Spleen (tissue), 11 donors: ENCODE measurements around the gene SUSD3. TPM values are rescaled to one million over a fixed set of nuclear protein-coding genes. Genes with fewer than 3 reads are reported as not detected.

Experiments used
- DNase-seq: peaks from one replicate; pipeline ENCODE4 v3.0.0-alpha.2; 2020
- H3K27ac ChIP-seq, 8 donors: fragments of 200-600 bp; sonication (generic) in 7 of 8; 1 replicate in 4 of 8; 2 replicates in 4 of 8; pipeline versions ENCODE4 v1.5.0 to v1.8.0; 2016 to 2021; ENCODE audit warnings: inconsistent platforms in 4 of 8, mild to moderate bottlenecking in 4 of 8, moderate library complexity in 1 of 8
- H3K27me3 ChIP-seq, 7 donors: fragments of 200-600 bp; sonication (generic) in 6 of 7; replicated peaks in 1 of 7; 1 replicate in 4 of 7; 2 replicates in 3 of 7; pipeline versions ENCODE4 v1.5.0 to v1.8.0; 2016 to 2021; ENCODE audit warnings: inconsistent platforms in 3 of 7, mild to moderate bottlenecking in 1 of 7
- H3K36me3 ChIP-seq, 6 donors: fragments of 200-600 bp; sonication (generic) in 5 of 6; 1 replicate in 4 of 6; 2 replicates in 2 of 6; pipeline versions ENCODE4 v1.5.0 to v1.8.0; 2016 to 2021; ENCODE audit warnings: inconsistent platforms in 2 of 6
- H3K4me1 ChIP-seq, 6 donors: fragments of 200-600 bp; sonication (generic) in 5 of 6; 1 replicate in 3 of 6; 2 replicates in 3 of 6; pipeline versions ENCODE4 v1.5.0 to v1.8.0; 2016 to 2021; ENCODE audit warnings: inconsistent platforms in 3 of 6
- H3K4me3 ChIP-seq, 8 donors: fragments of 200-600 bp; sonication (generic) in 7 of 8; 1 replicate in 4 of 8; 2 replicates in 4 of 8; pipeline versions ENCODE4 v1.5.0 to v1.8.0; 2016 to 2021; ENCODE audit warnings: inconsistent platforms in 4 of 8, mild to moderate bottlenecking in 4 of 8, moderate library complexity in 2 of 8
- H3K9me3 ChIP-seq, 8 donors: fragments of 200-600 bp; sonication (generic) in 7 of 8; 1 replicate in 4 of 8; 2 replicates in 4 of 8; pipeline versions ENCODE4 v1.5.0 to v1.8.0; 2016 to 2021; ENCODE audit warnings: inconsistent platforms in 4 of 8
- CTCF ChIP-seq, 11 experiments: fragments of 200-600 bp in 7 of 11; fragments of 450-650 bp in 4 of 11; sonication (generic) in 4 of 11; IDR thresholded peaks in 8 of 11; conservative IDR thresholded peaks in 3 of 11; 1 replicate in 7 of 11; 2 replicates in 4 of 11; pipeline versions ENCODE4 v1.4.0 to v1.8.0; 2016 to 2021; ENCODE audit warnings: antibody characterized with exemption in 11 of 11, inconsistent platforms in 4 of 11, mild to moderate bottlenecking in 1 of 11
- POLR2A ChIP-seq, 3 donors: fragments of 450-650 bp; IDR thresholded peaks; one replicate each; pipeline ENCODE4 v1.5.1; 2017; ENCODE audit warnings: antibody characterized with exemption in 3 of 3, mild to moderate bottlenecking in 1 of 3
- POLR2AphosphoS5 ChIP-seq, 3 donors: sonication (generic); formaldehyde crosslinking; IDR thresholded peaks; one replicate each; pipeline ENCODE4 v1.5.1; 2017; ENCODE audit warnings: antibody characterized with exemption in 3 of 3
- WGBS, 5 donors: extraction: QIAGEN DNeasy Blood & Tissue Kit in 3 of 5; methylation state at CpG; one replicate each; pipeline versions ENCODE4 v1.1.5 to v1.1.7; 2013 to 2018; 5-methylcytosine and 5-hydroxymethylcytosine counted together
- intact Hi-C: fragments of 100-400 bp; cut with DNase I; formaldehyde crosslinking; loops from one replicate; pipeline ENCODE4 v1.15.0; 2023; ENCODE audit warnings: low total_unique reads
- polyA plus RNA-seq, 3 donors: library from polyadenylated mRNA; stranded (reverse); fragments of 200-250 nt; gene quantifications; one replicate each; pipeline ENCODE4 v1.2.1, GENCODE V29; 2013
- total RNA-seq, 7 donors: library from RNA; depleted of rRNA in 3 of 7; stranded (reverse); fragments of >200 nt in 3 of 7; fragmentation: NEBNext Ultra II Directional in 4 of 7; extraction: Animal tissue kit (Norgen Biotek cat#: 25700) in 4 of 7; gene quantifications; one replicate each; pipeline versions ENCODE4 v1.1.0 to v1.2.1, GENCODE V29; 2016 to 2021
- donor health status: healthy with polysubstance abuse.
- donor health status: DM: no; HTN: no; CAD: no; lungs with moderate emphysema.
- donor health status: DM: no; HTN: no; CAD: no.
- donor health status: Bipolar disorder and iron deficiency.
- donor health status: healthy.
- donor health status: DM: no; HTN: no; CAD: no.
- donor health status: DM: yes; HTN: yes; CAD: no.

Gene SUSD3
- total and polyA plus RNA-seq, 10 donors: 27.6 to 68.8 (median 48.3) TPM

GRCh38 chr9:93096811-93097382 is 38.4 kb downstream of the SUSD3 start:
- Histone ChIP-seq H3K9me3 (no peaks in the 10 kb centered on the region), H3K4me3 (peak overlapping the region; percentile 82 to 99 (median 94)), H3K27me3 (no peaks in the 10 kb centered on the region), H3K27ac (peak overlapping the region; percentile 84 to 99 (median 96)), H3K4me1 (peaks cover 62 to 89% (median 75%) of the 10 kb centered on the region in 6 donors), H3K36me3 (no peaks in the 10 kb centered on the region)
- intact Hi-C loops: loop anchor here (10.0 kb wide), 1 partner anchor 92 kb away; no protein-coding TSS in a partner anchor
- WGBS, 5 donors: 9 to 15% (median 11%) methylated on average over 14 to 16 of the region's 16 CpGs
- peak; percentile 88 for DNase-seq
- TF ChIP-seq POLR2A (IDR thresholded peaks at IDR 0.05): no peak
- no peak for TF ChIP-seq POLR2AphosphoS5 (IDR thresholded peaks at IDR 0.05)

GRCh38 chr9:93097511-93098201 is 39.2 kb downstream of the SUSD3 start:
- TF ChIP-seq POLR2AphosphoS5 (IDR thresholded peaks at IDR 0.05): no peak
- TF ChIP-seq CTCF (IDR thresholded peaks at IDR 0.05 in 8 of 11, conservative IDR thresholded peaks at IDR 0.05 in 3 of 11): no peak
- no peak for TF ChIP-seq POLR2A (IDR thresholded peaks at IDR 0.05)
- Histone ChIP-seq H3K4me1 (peaks cover 57 to 89% (median 71%) of the 10 kb centered on the region in 6 donors), H3K36me3 (no peaks in the 10 kb centered on the region), H3K27ac (peak overlapping the region in 7 of 8 donors; percentile 93 to 99 (median 97)), H3K4me3 (peak overlapping the region in 7 of 8 donors; percentile 83 to 99 (median 94)), H3K9me3 (no peaks in the 10 kb centered on the region), H3K27me3 (no peaks in the 10 kb centered on the region)
- 49 to 68% (median 66%) methylated on average over 4 to 11 of the region's 11 CpGs for WGBS, 5 donors
- intact Hi-C loops: loop anchor here (10.0 kb wide), 1 partner anchor 93 kb away; no protein-coding TSS in a partner anchor
- peak; percentile 86 for DNase-seq

GRCh38 chr9:93098236-93098946 is 39.9 kb downstream of the SUSD3 start:
- H3K4me3 ChIP-seq: peak overlapping the region in 4 of 8 donors; percentile 4 to 99 (median 44)
- no peaks in the 10 kb centered on the region for H3K36me3 ChIP-seq
- intact Hi-C loops: loop anchor here (10.0 kb wide), 1 partner anchor 94 kb away; no protein-coding TSS in a partner anchor
- no peaks in the 10 kb centered on the region for H3K27me3 ChIP-seq
- H3K9me3 ChIP-seq: peaks cover 0 to under 1% (median 0%) of the 10 kb centered on the region in 8 donors
- WGBS, 5 donors: 7 to 18% (median 11%) methylated on average over 15 of the region's 15 CpGs
- peak overlapping the region; percentile 66 to 99 (median 96) for H3K27ac ChIP-seq
- peak; percentile 96 for DNase-seq
- peaks cover 51 to 85% (median 66%) of the 10 kb centered on the region in 6 donors for H3K4me1 ChIP-seq
- TF ChIP-seq POLR2A (IDR thresholded peaks at IDR 0.05): no peak
- TF ChIP-seq CTCF (IDR thresholded peaks at IDR 0.05 in 8 of 11, conservative IDR thresholded peaks at IDR 0.05 in 3 of 11): peak in 3 of 11 experiments; percentile 15 to 24 (median 17)
- peak; percentile 88 to 95 (median 90) for TF ChIP-seq POLR2AphosphoS5 (IDR thresholded peaks at IDR 0.05)

- intact Hi-C loops: loop anchor here (10.0 kb wide), 1 partner anchor 95 kb away; no protein-coding TSS in a partner anchor
- TF ChIP-seq POLR2A (IDR thresholded peaks at IDR 0.05) (no peak), POLR2AphosphoS5 (IDR thresholded peaks at IDR 0.05) (peak in 1 of 3 donors; percentile 5), CTCF (IDR thresholded peaks at IDR 0.05 in 8 of 11, conservative IDR thresholded peaks at IDR 0.05 in 3 of 11) (no peak)
Measured at GRCh38 chr9:93099551-93100275, 41.2 kb downstream of the SUSD3 start.

More at GRCh38 chr9:93099551-93100275, 41.2 kb downstream of the SUSD3 start:
- WGBS, 5 donors: 71 to 84% (median 78%) methylated on average over 9 to 16 of the region's 16 CpGs
- peak overlapping the region in 1 of 8 donors; percentile 99 for H3K4me3 ChIP-seq
- H3K27ac ChIP-seq: peak overlapping the region; percentile 63 to 99 (median 96)
- peaks cover 0 to 11% (median 0%) of the 10 kb centered on the region in 6 donors for H3K36me3 ChIP-seq
- no peaks in the 10 kb centered on the region for H3K27me3 ChIP-seq
- DNase-seq: peak; percentile 80
- H3K4me1 ChIP-seq: peaks cover 37 to 71% (median 53%) of the 10 kb centered on the region in 6 donors
- H3K9me3 ChIP-seq: peaks cover 0 to 14% (median 10%) of the 10 kb centered on the region in 8 donors
